ENCODE measurements around the gene ARF5.

GRCh38 chr7:127600885-127601284 lies 12.7 kb downstream of the ARF5 start:
- TF ChIP-seq GATA3 (IDR thresholded peaks at IDR 0.05; ENCODE audit: low read depth, low read length) (no peak), GATA2 (IDR thresholded peaks at IDR 0.05; ENCODE audit: low read depth, low read length) (no peak)

Measured in SH-SY5Y (cell line).